ENCODE data around the gene PDSS2.

PDSS2 gene

DNA sequence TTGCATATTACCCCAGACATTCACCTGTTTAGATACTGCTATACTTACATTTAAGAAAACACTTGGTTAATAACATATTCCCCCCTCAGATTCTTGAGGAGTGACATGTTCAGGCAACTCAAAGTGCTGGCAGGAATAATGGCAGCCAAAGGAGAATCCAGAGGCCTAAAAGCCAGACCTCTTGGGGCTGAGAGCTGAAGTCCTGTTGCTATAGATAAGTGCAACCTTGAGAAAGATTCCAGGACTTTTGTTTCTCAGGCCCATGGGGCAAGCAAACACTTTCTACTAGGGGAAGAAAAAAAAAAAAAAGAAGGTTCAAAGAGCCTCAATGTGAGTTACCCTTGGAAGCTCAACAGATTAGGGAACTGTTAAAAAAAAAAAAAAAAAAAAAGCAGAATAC, 211.2 kb downstream of the PDSS2 start:
- DNase-seq, result no peak

DNA sequence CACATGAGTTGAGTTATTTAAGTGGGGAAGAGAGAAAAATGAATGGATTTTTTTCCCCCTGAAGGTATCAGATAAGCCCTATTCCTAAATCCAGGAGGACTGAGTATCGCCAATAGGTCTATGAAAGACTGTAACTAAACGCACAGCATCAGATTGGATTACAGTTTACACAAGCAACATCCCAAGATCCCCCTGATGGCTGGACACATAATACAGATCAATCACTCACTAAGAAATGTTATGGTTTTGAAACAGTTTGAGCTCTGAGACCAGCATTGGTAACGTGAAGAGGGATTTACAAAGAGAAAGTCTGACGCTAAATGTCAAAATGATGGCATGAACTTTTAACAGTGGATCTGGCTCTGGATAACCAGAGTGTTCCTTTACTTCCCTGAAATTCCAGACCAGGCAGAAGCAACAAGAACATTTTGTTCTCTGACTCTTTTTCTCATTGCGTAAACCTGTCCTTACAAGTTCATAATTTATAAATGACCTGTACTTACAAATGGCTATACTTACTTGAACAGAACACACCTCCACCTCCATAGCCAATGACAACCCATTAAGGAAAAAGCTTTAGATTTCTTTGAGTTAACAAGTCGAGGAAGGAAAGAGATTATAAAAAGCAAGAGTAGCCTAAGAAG, 212.3 kb downstream of the PDSS2 start:
- no peak for DNase-seq

DNA sequence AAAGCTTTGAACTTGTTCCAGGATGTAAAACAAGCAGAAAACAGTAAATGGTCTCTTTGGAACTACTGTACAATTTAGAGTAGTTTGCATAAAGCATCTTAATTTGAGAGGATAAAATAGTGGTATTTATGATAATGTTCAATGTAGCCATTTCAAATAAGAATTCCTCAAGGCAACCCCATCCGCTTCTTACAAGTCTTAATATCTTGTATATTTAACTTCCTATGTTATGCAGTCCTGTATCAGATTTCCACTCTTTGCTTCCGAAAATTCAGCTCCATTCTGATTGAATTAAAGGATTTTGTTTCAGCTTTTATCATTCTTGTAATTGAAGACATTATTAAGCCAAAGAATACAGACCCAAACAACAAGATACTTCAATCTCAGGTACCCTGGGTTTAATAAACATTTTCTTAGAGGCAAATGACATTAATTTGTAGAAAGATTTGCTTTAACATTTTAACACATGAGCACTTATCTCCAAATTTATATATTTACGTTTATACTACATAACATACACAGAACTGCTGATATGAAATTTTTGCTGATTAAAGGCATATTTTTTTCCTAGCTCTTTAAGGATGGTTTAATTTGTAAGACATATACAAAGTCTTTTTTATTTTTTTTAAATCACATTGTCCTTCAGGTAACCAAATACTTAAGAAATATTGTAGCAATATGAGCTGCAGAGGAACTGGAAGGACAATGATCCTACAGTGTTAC, 213.0 kb downstream of the PDSS2 start:
- no peak for DNase-seq

DNA sequence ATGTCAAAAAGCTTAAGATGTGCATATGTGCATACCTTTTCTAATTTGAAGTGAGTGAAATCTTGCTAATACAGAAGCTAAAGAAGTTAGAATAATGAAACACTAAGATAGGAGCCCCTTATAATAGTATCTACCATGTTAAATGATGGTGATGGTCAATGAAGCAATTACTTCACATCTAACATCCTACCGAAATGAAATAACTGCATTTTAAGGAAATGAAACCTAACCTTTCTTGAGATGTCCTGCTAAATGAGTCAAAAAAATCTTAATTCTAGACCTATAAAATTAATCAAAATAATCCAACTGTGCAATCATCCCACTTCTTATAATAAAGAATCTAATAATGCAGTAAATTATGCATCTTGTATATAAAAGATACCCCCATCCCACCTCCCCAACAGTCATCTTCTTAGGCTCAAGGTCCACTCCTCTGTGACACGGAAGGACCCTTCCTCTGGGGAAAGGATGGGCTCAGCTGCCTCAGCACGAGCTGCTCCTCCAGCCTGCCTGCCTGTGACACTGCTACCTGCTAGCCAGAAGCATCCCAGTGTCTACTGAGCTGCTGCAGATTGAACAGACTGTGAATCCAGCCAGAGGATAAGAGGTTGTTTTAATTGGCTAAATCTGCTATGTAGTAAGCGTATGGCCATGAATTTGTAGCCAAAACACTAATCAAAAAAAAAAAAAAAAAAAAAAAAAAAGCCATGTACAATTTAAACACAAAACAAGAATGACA, 214.5 kb downstream of the PDSS2 start:
- no peak for DNase-seq

DNA sequence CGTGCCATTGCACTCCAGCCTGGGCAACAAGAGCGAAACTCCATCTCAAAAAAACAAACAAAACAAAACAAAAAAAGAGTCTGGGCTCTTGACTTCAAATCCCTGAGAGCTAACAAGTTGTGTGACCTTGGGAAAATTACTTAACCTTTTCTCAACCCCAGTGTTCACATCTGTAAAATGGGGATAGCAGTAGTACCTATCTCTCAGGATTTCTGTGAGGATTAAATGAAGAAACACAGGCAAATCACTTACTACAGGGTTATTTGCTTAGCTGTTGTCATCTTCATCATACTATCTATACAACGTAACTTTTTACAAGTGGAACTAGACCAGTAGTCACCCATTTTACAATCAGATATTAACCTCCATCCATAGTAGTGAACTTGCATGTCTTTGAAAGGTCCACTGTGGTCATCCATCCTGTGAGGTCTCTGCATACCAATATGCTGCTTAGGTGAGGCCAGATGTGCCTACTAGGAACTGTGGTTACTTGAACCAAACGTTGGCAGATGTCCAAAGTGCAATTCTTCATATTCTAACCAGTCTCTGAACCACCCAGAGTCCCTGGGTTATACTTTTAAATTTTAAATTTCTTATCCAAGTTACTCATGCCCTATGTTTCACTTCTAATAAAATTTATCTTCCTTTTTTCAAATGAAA, 215.2 kb downstream of the PDSS2 start:
- DNase-seq, result no peak

DNA sequence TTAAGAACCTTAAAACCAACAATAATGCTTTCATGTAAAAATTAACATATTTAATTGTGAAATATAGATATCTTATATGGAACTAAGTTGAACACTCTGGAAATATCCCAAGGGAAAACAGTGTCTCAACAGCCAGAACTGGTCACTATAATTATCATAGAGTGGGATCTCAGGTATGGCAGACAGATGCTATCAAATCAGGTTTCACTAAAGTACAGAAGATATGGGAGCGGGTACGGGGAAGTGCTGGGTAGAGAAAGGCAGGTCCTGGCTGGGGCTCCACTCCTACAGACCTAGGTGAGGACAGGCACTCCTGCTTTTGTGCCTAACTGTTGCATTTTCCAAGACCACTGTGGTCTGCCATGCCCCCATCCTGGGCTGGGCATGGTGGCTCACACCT, 215.9 kb downstream of the PDSS2 start:
- no peak for DNase-seq

DNA sequence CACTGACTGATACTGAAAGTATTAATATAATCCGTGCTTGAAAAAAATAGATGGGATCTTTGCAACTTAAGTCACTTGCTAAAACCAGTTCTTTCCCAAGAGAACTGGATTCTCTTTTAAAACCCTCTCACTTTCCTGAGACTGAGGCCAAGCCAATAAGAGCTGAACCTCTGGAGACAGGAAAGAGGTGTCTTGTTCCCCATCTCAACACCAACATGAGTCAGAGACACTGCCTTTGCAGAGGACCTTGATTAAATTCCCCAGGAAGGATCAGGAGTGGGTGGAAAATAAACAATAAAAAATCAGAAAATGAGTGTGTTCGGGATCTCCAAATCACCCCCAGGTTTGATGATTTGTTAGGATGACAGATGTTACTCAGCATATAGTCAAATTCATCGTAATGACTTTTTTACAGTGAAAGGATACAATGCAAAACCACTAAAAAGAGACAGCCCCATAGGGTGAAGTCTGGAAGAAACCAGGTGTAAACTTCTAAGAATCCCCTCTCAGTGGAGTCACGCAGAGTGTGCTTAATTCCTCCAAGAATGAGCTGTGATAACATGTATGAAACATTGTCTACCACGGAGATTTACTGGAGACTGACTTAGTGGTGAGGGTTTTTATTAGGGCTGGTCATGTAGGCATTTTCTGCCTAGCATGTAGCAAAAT, 221.2 kb downstream of the PDSS2 start:
- no peak for DNase-seq

DNA sequence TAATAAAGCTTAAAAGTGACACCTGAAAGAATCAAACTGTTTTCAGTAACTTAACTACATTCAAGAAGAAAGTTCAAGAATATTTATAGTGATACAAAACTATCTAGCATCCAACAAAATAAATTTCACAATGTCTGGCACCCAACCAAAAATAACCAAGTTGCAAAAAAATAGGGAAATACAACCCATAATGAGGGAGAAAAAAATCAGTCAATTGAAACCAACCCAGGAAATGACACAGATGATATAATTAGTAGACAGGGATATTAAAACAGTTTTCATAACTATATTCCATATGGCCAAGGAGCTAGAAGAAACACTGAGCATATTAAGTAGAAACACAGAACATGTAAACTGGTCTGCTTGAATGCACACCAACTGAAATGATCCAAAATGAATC, 223.9 kb downstream of the PDSS2 start:
- DNase-seq, result no peak

DNA sequence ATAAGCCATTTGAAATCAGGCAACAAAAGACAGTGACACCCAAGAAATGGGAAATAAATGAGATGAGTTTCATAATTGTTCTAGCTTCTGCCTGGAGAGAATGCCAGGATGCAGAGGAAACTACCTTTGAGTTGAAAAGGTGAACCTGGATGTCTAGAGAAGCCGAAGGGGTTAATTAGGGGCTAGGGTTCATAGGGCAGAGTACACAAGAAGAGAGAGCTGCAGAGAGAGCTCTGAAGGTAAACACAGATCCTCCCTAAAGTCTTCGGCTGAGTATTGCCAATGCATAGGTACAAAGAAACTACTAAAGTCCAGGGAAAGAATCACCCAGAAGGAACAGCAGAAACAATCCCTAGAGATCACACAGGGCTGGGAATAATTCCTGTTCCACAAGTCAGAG, 224.4 kb downstream of the PDSS2 start:
- DNase-seq, result no peak

DNA sequence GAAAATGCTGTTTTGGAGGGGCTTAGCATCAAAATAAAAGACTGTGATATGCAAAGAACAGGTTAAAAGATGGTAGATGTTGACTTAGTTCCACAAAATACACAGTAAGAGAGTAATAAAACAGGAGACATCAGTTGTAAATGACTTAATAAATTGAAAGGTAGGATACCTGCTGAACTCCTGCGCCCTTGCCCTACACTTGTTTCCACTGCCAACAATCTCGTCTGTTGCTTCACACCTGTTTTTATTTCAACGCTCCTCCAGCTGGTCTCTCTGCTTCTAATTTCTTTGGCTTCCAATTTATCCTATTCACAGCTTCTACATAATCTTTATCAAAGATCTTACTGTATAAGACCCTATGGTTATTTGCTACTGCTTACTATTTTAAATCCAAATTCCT, 228.1 kb downstream of the PDSS2 start:
- DNase-seq, result no peak

DNA sequence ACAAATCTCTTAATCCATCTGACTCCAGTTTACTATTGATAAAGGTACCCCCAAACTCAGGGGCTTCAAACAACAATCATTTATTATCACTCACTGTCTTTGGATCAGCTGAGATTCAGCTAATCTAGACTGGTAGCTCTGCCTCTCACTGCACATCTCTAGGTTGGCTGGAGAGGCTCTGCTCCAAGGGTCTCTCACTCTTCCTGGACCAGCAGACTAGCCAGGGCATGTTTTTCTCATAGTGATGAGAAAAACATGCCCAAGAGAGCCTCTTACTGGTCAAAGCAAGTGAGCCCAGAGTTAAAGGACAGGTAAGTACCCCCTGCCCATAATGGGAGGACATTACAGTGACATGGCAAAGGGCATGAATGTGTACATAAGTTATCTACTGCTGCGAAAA, 228.9 kb downstream of the PDSS2 start:
- no peak for DNase-seq

DNA sequence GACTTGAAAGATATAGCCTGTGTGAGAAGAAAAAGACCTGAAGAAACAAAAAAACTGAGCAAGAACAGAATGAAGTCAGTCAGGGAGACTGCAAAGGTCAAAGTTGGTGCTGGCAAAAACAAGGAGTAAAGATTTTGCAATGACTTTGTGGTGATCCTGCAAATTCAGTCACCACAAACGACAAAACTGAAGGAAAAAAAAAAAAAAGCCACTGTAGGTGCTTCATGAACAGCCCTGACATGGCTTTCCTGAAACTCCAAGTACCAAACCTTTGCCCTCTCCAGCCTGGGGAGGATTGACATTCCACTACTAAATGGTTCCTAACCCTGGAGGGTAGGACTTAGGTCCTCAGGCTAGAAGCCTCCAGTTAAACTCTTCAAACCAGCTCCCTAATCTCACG, 229.3 kb downstream of the PDSS2 start:
- DNase-seq, result no peak

DNA sequence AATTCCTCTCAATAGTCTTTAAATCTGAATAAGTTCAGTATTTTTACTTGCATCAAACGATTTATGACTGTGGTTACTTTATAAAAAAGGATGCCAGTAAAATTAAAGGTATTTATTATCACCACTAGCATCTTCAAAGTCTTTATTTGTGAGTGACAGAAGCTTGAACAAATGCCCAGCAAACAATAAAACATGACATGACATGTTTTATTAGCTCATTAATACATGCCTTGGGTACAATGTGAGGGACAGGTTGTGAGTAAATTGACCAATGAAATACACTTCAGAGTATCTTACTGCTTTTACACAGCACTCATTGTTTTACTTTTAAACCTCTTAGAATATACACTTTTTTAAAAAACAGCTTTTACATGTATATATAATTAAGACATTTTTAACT, 230.6 kb downstream of the PDSS2 start:
- DNase-seq, result no peak

DNA sequence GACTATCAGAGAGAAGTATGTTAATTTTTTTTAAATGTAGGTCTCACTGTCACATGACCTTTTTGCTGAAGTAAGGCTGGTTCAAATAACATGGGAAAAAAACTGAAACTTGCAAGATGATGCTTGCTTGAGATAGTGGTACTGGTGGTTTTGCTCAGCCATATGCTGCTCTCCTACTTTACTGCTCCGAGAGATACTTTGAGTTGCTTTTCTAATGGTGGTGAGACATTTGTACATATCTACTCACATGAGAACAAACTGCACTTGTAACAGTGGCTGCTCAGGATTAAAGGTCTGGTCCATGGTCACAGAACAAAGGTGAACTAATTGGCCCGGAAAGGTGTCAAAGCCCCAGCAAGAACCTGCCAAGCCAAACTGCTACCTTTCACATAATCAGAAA, 237.8 kb downstream of the PDSS2 start:
- no peak for DNase-seq

DNA sequence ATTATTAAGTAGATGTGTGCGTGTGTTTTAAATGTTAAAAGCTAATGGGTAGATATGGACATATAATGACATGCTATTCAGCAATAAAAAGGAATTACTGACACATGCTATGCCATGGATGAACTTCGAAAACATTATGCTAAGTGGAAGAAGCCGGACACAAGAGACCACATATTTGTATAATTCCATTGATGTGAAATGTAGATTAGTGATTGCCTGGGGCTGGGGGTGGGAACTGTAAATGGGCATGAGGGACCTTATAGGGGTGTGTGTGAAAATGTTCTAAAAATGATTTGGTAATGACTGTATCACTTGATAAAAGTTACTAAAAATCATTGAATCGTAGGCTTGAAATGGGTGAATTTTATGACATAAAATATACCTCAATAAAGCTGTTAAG, 239.5 kb downstream of the PDSS2 start:
- no peak for DNase-seq

DNA sequence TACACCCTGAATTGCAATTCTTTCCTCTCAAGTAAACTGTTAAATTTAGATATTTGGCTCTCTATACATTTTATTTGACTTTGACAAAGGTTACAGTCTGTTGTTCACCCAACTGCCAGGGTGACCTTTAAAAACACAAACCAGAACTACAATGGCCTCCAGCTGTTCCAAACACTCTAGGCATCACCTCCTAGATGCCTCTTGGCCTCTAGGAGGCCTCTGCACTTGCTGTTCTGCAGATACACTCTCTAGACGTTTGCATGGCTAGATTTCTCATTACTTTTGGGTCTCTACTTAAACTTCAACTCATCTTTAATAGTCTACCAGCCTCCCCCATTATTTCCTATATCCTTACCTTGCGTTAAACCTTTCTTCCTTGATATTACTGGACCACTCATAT, 241.2 kb downstream of the PDSS2 start:
- no peak for DNase-seq

DNA sequence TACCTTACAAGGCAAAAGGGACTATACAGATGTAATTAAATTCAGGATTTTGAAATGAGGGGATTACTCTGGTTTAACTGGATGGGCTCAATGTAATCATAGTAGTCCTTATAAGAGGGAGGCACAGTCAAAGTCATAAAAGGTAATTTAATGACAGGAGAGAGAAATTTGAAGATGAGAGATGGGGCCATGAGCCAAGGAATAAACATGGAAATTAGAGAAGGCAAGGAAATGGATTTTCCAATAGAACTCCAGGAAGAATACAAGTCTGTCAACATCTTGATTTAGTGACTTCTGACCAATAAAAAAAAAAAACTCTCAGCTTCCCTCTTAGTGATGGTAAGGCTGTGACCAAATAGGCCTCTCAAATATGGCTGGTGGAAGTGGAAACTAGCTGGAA, 242.1 kb downstream of the PDSS2 start:
- no peak for DNase-seq

DNA sequence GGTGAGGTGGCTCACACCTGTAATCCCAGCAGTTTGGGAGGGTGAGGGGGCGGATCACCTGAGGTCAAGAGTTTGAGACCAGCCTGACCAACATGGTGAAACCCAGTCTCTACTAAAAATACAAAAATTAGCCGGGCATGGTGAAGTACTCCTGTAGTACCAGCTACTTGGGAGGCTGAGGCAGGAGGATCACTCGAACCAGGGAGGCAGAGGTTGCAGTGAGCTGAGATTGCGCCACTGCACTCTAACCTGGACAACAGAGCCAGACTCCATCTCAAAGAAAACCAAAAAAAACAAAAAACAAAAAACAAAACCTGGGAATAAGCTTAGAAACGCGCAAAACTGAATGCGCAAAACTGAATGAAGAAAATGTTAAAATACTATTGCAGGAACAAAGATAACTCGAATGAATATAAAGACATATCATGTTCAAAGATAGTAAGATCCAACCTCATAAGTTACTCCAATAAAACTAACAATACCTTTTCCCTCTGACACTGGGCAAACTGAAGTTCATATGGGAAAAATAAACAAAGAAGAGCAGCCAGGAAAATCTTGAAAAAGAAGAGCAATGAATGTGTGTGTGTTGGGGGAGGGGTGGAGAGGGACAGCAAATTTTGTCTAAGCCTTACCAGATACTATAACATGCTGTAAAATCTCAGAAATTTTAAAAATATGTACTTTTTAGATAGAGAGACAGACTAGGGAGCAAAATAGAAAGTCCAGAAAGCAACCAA, 243.0 kb downstream of the PDSS2 start:
- no peak for DNase-seq

DNA sequence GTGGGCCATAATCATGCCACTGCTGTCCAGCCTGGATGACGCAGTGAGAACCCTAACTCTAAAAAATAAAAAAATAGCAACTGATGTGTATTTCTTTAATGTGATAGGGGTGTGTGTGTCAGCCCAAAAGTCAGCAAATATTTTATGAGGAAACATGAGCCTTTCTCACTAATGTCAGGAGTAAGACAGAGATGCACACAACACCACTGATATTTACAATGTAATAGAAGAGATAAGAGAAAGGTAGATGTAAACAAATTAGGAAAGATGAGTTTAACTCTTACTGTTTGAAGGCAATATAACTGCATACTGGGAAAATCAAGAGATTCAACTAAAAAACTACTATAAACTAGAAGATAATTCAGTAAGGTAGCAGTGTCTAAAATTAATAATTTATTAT, 244.0 kb downstream of the PDSS2 start:
- DNase-seq, result no peak

DNA sequence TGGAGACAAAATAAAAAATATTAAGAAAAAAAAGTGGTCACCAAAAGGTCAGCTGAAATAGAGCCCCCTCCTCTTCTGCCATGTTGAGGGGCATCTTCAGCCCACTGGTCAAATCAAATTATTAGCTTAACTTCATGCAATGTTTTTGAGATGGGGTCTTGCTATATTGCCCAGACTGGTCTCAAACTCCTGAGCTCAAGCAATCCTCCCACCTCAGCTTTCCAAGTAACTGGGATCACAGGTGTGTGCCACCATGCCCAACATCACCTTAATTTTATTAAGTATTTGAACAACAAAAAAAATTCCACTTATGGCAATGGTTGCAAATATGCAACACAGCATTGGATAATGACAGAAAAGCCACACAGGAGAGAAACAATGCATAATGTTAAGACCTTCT, 244.7 kb downstream of the PDSS2 start:
- DNase-seq, result no peak

DNA sequence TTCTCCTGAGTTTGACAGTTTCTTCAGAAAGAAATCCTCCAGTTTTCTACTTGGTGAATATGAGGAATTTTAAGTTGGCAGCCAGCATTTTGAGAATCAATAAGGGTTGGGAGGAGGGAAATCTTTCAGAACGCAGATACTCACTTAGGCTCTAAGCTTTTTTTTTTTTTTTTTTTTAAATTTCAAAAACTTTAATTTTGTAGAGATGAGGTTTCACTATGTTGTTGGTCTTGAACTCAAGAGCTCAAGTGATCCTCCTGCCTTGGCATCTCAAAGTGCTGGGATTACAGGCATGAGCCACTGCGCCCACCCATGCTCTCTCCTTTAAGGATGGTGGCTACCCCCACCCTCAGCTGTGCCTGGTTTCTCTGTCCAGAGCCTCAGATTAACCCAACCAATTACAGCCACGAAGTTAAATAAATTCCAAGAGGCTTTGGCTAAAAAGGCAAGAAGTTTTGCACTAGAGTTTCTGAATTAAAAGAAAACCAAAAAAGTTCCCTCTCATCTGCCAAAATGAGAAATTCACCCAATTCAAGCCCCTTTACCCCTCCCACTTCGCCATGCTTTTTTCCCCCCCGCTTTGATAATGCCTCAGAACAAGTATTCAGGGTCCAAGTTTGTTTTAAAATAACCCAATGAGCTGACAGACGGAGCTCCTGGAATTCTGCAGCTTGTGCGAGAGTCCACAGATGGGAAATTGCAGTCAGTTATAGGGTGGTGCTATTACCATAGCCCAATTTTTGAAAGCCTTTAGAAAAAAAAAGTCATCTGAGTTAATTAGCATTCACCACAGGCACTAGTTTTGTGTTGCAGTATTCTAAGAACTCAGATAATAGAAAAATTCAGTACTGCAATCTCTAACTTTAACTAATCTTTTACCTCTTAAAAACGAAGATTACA, 249.7 kb downstream of the PDSS2 start:
- no peak for DNase-seq
